HG03280 (cell line): Measurements from ENCODE around the gene BMP6.

ENCODE experiments used
- ATAC-seq: cut with Tn5 transposase; IDR thresholded peaks from one replicate; pipeline ENCODE4 v1.9.1; 2021; ENCODE audit warnings: mild to moderate bottlenecking, moderate library complexity; ENCODE audit not compliant: unreplicated experiment

Gene BMP6

DNA sequence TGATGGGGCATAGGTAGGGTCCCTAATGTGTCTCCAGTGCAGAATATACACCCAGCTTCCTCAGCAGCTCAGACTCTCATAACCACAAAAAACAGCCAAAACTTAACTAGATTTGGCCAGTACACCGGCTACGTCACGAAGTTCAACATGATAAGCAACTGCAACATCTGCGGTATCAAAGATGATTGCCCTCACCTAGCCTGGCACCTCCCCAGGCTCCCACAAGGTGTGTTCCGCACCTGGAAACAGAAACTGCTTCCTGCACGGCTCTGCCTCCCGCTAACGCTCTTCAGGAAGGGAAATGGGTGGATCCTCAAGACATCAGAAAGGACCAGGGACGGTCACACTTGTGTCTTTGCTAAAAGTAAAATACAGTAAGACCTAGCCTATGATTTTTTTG lies 175.2 kb downstream of the BMP6 start:
- no peak for ATAC-seq

DNA sequence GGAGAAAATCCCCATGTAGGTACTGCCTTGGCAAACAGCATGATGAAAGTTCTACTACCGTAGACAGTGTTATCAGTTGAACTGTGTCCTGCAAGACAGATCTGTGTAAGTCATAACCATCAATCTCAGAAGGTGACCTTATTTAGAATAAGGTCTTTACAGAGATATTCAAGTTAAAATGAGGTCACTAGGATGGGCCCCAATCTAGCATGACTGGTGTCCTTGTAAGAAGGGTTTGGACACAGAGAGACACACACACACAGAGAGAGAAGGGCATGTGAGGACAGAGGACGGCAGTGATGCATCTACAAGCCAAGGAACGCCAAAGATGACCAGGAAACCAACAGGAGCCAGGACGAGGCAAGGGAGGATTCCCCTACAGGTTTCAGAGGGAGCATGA lies 175.9 kb downstream of the BMP6 start:
- ATAC-seq: no peak

- no peak for ATAC-seq
Measured at GRCh38 chr6:7902221-7902620, 176.3 kb downstream of the BMP6 start.

- ATAC-seq: no peak
Measured at GRCh38 chr6:7902867-7903266, 177.0 kb downstream of the BMP6 start.

DNA sequence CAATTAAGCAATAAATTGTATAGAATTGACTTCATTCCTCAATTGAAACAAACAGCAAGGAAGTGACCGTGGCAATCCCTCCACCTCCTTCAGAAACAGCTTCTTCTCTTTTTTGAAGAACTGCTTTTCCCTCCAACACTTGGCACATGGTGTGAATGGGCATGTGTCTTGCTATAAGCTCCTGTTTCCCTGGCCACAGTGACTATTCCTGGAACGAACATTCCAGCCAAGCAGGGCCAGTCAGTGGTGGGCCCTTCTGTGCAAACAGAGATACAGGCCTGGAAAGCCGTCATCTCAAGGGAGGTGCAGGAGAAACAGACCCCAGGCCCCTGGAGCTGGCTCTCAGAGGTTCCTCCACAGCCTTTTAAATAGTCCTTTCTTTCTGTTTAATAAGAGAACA lies 177.8 kb downstream of the BMP6 start:
- ATAC-seq: no peak

DNA sequence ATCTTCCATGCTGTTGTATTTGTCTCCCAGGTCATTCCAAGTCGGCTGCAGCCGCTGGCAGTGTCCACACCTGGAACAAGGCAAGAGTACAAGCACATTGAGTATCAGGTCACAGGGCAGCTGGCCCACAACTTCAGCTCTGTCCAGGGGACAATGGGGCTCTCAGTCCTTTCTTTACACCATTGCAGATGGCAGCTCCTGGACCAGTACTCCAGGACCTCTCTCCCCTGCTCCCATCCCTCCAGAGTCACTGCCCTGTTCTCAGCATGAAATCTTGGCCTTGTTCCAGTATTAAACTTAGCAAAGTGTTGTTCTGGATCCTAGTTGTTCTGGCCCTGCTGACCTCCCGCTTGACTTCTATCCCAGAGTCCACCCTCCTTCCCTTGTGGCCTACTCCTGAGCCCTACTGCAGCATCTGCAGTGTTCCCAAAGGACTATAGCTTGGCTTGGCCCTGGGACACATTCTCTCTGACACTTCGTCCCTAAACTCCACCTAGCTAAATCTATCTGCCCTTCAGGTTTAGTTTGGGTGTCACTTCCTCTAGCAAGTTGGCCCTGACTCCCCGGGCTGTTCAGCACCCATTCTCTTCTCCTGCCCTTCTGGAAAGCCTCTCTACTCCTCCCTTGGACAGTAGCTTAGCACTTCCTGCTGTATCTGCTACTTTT lies 178.9 kb downstream of the BMP6 start:
- ATAC-seq: no peak

GRCh38 chr6:7905416-7905815 lies 179.5 kb downstream of the BMP6 start:
- ATAC-seq: no peak

DNA sequence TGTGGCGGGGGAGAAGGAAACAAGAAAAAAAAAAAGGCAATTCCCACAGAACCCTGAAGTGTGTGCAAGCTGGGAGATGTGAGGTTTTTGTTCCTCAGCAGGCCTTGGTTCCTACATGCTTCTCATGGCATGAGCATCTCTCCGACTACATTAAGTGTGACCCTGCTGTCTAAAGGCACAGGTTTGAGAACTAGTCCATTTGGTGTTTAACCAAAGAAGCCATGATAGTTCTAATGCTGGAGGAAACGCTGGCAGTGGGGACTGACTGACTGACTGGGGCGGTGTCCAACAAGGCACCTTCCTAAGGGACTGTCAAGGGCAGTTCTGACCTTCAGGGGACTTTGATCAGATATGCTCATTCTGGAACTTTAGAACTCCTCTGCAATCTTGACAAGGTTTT lies 180.8 kb downstream of the BMP6 start:
- ATAC-seq: no peak

DNA sequence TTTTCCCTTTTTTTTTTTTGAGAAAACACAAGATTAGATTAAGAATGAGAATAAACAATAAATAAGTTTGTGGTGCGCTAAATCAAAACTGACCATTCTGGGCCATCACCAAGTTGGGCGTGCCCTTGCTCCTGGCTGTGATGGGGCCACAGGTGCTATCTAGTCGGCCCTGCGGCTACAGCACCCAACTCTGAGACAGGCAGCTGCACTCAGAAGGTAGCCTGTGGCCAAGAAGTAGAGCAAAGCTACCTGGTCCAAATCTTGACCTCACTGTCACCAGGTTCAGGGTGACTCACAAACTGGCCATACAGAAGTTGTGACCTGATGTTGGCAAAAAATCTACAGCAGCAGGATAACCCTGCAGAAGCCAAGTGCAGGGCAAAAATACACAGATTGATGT lies 181.3 kb downstream of the BMP6 start:
- no peak for ATAC-seq

DNA sequence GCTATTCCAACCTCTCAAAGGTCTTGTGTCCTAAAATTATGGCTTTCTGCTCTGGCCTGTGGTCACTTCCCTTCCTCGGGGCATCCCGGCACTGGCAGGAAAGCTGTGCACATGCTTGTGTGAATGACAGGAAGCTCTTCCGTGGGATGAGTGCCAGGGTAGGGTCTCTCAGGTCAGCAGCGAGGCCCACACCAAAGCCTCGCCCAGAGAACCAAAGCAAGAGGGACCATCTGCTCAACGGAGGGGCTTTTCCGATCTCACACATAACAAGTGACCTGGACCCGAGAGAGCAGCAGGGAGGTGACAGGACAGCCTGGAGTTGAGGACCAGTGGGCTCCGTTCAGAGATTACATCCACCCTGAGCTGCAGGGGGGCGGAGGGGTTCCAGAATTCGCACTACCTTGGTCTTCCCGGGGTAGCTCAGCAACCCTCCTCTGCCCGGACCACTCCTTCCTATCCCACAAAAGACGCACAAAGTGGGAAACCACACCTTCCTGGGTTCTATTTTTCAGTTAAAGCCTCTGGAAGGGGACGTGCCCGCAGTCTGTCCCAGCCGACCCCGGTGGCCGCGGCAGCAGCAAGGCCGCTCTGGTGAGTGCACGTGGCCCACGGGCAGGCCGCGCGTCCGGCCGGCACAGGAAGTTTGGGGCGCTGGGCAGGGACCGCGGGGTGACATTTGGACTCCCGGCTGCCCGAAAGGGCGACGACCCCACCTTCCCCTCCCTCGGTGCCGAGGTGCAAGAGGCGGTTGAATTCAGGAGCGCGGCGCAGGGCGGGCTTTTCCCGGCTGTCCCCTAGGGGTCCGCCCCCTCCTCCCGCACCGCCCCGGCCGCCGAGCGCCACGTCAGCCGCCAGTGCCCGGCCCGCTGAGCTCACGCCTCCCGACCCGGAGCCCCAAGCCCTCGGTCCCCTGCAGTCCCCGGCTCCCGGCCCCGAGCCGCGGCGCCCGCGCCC lies 183.7 kb downstream of the BMP6 start:
- peak; percentile 29 for ATAC-seq

- peak; percentile 13 for ATAC-seq
Measured at GRCh38 chr6:7910298-7910653, 184.4 kb downstream of the BMP6 start.

GRCh38 chr6:7910654-7911344 lies 184.9 kb downstream of the BMP6 start, which contains the start of gene TXNDC5:
TXNDC5 (minus strand) TSS chr6:7910788; CDS start chr6:7910776, 12 bp downstream.
- peak; percentile 61 for ATAC-seq

GRCh38 chr6:7911345-7911725 lies 185.4 kb downstream of the BMP6 start:
- no peak for ATAC-seq

DNA sequence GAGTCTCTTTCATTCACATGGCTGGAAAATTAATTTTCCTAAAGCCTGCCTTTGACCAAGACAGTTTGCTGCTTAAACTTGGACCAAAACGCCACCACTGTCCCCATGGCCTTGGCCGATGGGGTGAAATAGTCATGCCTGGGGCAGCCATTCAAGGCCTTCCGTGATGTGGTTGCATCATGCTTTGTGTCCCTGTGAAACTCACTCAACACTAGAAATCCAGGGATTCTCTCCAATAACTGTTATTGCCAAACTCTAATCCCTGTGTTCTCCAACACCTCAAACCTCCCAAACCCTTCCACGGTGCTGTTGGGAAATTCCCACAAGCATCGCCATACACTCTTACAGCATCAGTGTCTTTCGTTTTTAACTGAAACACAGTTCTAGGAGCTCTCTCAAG lies 186.1 kb downstream of the BMP6 start:
- ATAC-seq: no peak

GRCh38 chr6:7912736-7913517 lies 187.0 kb downstream of the BMP6 start:
- ATAC-seq: no peak

DNA sequence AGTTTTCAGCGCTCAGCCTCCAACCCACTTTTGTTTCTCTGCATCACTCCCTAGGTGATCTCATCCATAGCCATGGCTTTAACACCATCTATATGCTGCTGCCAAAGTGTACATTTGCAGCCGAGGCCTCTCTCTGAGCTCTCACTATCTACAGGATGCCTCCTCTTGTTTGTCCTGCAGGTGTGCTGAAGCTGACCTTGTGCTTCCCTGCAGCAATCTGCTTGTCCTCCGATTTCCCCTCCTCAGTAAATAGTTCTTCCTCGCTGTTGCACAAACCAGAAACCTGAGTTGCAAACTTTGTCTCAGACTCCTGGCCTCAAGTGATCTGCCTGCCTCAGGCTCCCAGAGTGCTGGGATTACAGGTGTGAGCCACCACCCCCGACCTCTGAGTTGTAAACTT lies 188.4 kb downstream of the BMP6 start:
- no peak for ATAC-seq

DNA sequence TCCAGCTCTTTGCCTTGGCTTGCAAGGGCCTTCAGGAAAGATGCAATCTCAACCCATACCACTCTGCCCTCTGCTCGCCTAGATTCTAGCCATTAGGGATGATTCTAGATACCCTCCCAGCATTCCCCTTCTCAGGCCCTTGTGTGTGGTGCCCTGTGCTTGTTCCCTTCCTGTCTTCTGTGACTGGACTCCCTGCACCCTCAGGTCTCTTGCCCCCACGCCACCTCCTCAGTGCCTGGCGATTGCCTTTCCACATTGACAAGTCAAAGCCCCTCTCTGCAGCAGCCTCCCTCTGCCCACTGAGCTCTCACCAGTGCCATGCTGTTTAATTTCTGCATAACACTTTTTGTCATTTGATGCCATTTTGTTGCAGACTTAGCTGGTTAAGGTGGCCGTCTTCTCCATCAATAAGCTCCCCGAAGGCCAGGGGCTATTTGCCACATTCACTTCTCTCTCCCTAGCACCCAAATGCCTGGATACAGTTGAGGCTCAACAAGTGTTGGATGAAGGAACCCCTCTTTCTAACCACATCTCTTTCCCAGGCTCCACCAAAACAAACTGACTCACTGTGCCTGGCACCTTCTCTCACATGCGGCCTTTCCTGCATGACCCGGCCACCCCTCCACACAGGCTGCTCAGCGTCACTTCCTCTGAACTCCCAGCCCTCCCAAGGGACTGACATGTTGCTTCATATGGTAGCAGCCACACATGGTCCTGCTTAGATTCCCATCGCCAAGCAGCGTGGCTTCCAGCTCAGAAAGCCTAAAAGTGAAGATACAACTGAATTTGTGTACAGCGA lies 189.3 kb downstream of the BMP6 start:
- no peak for ATAC-seq

DNA sequence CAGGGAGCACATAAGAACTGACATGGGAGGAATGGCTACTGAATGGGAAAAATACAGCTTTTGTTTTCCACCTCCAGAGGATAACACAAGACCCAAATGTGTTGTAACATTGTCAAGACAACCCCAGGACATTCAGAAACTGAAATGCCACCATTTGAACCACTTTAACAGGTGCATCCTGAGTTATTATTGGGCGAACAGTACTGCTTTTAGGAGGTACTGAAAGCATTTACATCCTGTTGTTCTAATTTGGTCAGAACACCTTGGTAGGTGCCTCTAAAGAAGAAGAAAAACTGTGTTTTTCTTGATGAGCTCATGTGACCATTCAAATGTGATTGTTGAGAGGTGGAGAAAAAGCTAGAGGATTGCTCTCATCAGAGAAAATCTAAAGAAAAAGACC lies 191.1 kb downstream of the BMP6 start:
- ATAC-seq: peak; percentile 75

GRCh38 chr6:7917729-7918128 lies 191.8 kb downstream of the BMP6 start:
- no peak for ATAC-seq

- no peak for ATAC-seq
Measured at GRCh38 chr6:7918403-7918802, 192.5 kb downstream of the BMP6 start.
